AML-193 (cell line): ENCODE measurements around the gene WHRN.

ENCODE experiments used
- DNase-seq, 2 experiments: peaks; one replicate each; lab custom pipeline; 2025; lab: John Stamatoyannopoulos, UW

Gene WHRN

DNA sequence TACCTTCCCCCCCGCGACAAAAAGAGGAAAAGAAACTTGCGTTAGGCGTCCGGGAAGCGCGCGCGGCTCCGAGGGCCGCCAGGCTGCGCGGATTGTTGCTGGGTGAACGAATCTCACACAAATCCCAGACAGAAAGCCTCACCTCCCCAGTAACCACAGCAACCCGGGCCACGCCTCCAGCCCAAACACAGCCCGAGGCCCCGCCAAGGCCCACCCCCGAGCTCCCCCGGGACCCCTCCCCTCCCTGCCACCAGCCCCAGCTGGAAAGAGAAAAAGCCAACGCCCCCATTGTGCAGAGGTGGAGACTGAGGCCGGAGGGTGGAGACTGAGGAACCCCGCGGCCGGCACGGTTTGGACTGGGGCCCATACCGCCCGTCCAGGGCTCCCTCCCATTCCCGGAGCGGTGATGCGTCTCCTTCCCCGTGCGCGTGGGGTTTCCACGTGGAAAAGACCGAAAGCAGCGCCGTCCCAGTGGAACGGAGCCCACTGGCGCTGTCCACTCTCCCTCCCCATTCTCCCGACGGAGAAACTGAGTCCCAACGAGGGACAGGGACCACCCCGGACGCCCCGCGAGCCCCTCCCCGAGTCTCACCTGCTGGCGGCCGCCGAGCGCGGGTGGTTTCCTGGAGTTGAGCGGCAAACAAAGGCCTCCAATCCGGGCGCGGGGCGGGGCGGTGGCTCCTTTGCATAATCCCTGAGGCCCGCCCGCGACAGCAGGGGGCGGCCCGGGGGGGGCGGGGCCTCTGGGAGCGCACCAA, 107.2 kb downstream of the WHRN start:
- peak; percentile 85 to 90 for DNase-seq

DNA sequence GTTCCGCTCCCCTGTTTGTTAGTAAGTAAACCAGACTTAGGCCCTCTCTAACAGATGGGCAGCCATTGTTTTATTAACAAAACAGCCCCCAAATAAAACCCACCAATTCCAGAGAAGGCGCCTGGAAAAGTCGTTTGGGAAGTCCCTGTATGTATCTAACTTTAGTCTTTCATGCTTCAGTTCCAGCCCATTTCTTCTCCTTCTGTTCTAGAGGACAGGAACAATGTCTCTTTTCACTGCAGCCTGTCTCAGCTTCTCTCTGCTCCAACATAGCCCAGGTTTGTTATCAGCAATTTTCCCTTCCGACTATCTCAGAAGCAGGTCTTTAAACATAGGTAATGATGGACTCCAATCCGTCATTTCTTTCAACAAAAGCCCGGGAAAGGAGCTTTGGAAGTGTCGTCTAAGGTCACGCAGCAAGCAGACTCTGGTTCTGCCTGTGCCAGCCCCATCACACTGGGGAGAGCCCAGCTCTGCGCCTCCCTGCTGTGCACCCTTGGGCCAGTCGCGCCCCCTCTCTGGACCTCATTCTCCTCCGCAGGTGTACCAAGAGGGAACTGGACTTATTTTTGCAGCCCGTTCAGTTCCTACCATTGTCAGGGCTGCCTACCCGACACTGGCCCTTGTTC, 107.9 kb downstream of the WHRN start:
- no peak for DNase-seq

- no peak for DNase-seq
Observed at GRCh38 chr9:114396558-114397218, 108.6 kb downstream of the WHRN start.

DNA sequence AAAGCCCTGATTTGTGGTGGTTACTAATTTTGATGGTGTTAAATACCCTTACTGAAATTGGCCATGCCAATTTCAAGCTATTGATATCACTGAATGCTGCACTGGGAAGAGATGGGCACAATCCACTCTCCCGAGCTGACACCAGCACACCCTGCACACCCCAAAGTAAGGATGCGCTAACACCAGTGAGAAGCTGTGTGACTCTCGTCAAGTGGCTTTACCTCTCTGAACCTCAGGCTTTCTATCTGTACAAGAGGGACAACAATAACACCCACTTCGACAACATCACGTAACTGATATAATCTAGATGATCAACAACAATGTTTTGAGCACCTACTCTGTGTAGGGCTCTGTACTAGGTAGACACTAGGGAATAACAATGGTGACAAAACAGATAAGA, 109.5 kb downstream of the WHRN start:
- no peak for DNase-seq

- no peak for DNase-seq
Observed at GRCh38 chr9:114395334-114395617, 110.0 kb downstream of the WHRN start.

GRCh38 chr9:114394523-114395333, 110.5 kb downstream of the WHRN start:
- DNase-seq: no peak

- no peak for DNase-seq
Observed at GRCh38 chr9:114392749-114393112, 112.5 kb downstream of the WHRN start.

- DNase-seq: no peak
Observed at GRCh38 chr9:114390952-114391351, 114.3 kb downstream of the WHRN start.

DNA sequence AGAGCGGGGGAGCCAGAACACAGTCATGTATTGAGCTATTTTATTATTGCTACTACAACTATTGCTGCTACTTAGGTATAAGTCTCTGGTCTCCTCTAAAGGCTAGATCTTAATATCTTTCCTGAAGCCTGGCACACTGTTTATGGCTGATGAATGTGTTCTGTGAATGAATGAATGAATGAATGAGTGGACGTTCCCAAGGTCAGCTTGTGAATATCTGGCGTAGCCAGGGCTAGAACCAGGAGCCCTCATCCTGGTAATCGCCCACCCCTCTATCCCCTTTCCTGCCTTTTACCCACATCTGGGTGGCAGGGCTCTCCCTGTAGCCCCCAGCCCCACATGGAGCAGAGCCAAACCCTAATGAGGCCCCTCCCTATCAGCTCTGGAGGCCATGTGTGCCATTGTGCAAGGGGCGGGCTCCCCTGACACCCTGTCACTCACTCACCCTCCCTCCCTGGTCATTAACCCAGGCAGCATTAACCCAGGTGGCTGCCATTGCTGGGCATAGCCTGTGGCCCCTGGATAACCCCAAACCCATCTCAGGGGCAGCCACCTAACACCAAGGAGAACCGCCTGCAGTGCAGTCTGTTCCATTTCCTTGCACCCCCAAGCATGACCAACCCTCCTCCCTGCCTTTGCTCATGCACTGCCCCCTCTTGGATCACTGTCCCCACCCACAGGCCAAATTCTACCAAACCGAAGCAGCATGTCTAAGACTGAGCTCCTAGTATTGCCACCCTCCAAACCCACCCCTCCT, 115.5 kb downstream of the WHRN start:
- DNase-seq: no peak

GRCh38 chr9:114388764-114389375, 116.4 kb downstream of the WHRN start:
- DNase-seq: no peak

DNA sequence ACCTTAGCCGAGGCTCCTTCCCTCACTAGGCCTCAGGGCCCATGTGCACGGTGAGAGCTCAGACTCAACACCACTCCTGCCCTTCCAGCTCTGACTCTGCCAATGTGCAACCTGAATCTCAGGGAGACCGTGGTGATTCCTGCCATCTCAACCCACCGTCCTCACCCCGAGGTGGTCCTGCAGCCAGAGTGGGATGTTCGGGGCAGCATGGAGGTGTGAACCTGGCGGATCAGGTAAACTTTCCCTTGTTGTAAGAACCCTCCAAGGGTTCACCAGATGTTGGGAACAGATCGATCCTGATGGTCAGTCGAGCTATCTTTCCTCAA, 117.0 kb downstream of the WHRN start:
- no peak for DNase-seq

DNA sequence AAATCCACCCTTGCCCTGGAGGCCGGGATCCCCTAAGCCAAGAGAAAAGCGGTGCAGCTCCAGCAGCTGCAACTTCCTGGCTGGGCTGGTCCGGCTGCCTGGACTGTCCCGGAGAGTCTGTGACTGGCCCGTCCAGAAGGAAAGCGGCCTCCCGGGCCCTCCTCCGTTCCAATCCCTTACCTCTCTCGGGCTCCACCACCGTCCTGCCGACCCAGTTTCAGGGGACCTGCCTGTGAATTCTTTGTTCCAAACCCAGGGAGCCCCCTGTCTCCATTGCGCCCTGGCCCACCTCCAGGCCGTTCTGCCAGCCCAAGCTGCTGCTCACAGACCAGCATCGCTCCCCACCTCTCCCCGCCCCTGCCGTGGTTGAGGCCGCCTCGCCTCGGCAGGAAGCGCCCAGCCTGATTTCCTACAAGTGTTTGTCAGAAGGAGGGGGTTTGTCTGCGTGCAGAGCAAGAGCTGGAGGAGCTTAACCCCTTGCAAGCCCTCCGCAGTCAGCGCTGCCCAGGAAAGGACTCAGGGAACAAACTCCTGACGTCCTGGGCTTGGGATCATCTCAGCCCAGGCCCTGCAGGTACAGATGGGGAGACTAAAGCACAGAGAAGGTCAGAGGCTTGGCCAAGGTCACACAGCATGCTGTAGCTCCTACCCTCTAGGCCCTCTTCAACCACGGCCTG, 117.5 kb downstream of the WHRN start, which contains the start of gene AKNA:
Gene AKNA (minus strand): TSS at position 303 of the 677 bp plus-strand sequence. CDS start 6,649 bp downstream, outside the sequence.
- peak; percentile 58 to 59 for DNase-seq

GRCh38 chr9:114386886-114387679, 118.2 kb downstream of the WHRN start:
- no peak for DNase-seq

DNA sequence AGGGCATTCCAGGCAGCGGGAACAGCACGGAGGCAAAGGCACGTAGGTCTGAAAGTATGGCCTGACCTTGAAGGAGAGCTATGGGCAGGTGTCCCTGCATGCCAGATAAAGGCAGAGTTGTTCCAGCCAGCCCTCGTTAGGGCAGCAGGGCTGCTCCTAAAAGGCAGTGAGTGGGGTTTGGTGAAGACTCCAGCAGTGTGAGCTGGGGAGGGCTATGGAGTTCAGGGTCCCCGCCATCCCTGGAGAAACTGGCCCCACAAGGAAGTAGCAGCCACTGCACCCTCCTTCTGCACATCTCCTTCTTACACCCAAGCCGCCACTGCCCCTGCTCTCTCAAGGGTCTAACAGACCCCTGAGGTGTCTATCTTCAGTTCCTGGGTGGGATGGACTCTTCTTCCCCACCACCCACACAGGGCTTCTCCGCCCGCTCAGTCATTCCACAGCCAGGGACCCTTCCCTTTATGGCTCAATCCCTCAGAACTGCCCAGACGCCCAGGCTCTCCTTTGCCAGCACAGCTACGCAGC, 118.8 kb downstream of the WHRN start:
- no peak for DNase-seq

GRCh38 chr9:114385397-114386181, 119.7 kb downstream of the WHRN start:
- peak; percentile 93 to 96 for DNase-seq

DNA sequence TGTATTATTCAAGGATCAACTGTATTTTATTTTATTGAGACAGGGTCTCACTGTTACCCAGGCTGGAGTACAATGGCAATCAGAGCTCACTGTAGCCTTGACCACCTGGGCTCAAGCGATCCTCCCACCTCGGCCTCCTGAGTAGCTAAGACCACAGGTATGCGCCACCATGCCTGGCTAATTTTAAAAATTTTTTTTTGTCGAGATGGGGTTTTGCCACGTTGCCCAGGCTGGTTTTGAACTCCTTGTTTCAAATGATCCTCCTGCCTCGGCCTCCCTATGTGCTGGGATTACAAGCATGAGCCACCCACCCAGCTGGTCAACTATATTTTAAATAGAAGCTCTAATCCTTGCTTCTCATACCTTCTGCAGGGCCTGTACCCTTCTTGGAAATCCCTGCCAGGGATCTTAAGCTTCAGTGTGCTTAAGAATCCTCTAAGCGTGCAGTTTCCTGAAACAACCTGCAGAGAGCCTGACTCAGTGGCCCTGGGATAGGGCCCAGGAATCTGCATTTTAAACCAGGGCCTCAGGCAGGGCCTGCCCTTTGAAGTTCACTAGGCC, 120.4 kb downstream of the WHRN start:
- DNase-seq: no peak

DNA sequence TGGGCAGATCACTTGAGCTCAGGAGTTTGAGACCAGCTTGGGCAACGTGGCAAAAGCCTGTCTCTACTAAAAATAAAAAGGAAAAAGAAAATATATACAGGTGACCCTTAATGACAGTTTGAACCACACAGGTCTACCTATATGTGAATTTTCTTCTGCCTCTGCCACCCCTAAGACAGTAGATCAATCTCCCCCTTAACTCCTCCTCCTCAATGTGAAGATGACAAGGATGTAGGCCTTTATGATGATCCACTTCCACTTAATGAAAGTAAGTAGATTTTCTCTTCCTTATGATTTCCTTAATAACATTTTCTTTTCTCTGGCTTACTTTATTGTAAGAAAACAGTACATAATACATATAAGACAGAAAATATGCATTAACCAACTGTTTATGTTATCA, 120.9 kb downstream of the WHRN start:
- DNase-seq: no peak

DNA sequence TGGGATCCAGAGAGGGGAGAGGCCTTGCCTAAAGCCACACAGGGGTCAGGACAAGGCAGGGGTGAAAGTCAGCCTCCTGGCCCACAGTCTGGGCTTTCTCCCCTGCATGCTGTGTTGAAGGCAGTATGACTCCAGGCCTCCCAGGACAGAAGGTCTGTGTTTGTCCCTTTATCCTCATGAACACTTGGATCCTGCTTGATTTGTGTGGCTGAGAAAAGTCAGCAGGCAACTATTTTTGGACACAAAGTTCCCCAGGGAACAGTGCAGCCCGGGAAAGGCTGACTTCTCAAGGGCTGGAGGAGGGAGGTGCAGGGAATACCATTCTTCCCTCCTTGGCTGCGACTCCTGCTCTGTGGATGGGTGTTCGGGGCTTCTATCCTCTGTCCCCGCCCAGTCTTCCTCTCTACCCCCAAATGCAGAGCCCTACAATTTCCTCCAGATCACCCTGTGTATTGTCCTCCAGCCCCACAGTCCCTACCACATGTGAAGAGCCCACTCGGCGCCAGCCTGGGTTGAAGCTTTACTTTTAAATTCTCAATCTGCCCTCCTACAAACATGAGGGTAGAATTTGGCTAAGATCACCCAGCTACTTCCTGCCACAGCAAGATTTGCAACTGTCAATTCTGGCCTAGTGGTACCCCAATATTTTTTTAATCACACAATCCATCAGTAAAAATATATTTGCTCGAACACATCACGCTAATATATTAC, 121.6 kb downstream of the WHRN start:
- DNase-seq: no peak
